ENCODE measurements around the gene LRCOL1.
A peak's percentile ranks its signal among the peaks of the same experiment; 100 is the strongest.

Gene LRCOL1

DNA sequence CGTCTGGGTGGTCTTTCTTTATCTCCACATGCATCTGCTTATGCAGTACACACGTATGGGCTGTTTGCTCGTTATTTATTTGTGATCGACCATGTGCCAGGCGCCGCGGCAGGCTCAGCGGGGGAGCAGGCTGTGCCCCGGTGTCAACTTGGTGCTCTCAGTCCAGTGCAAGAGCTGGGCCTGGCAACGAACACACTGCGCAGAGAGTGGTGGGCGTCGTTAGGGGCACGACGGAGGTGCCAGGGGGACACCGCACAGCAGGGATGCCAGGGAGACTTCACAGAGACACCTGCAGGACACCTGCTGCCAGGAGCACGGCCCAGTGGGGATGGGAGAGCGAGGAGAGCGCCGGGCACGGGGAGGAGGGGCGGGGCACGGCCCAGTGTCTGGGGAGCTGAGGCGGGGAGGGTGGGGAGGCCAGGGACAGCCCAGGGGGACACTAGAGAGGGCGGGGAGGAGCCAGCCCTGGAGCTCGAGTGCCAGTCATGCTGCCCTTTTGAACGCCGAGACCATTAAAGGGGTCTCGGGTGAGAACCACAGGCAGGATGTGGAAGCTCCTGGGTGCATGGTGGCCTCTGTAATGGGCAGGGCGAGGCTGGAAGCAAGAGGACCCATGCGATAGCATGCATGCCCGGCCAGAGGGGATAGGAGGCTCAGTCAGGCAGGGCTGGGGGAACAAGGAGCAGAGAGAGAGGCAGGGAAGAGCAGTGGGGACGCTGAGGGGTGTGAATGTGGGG lies 652 bp upstream of the LRCOL1 start:
- Histone ChIP-seq H3K4me1 (peaks cover 13 to 36% (median 26%) of the 10 kb centered on the region in 10 experiments), H4K20me1 (peaks cover 0 to 6% (median 0%) of the 10 kb centered on the region in 11 experiments; a peak in 1 of 22 replicates), H3K27ac (no peak overlapping the region), H3K27me3 (peaks cover 28 to 63% (median 47%) of the 10 kb centered on the region in 11 experiments), H3K9ac (0 out of 22 replicates have a peak overlapping the region, but pooled peaks of 1 of the 11 experiments have one; percentile 33), H3K4me3 (peak overlapping the region in 8 of 10 experiments; percentile 23 to 58 (median 38); a peak in 11 of 20 replicates), H3K9me3 (replicated peaks in 1 of 11) (peaks cover 14 to 17% (median 16%) of the 10 kb centered on the region in 11 experiments), H3K4me2 (peak overlapping the region; percentile 78 to 95 (median 84)), H3K36me3 (no peaks in the 10 kb centered on the region)
- no peak for TF ChIP-seq Cebpa-rat (IDR thresholded peaks at IDR 0.05)

DNA sequence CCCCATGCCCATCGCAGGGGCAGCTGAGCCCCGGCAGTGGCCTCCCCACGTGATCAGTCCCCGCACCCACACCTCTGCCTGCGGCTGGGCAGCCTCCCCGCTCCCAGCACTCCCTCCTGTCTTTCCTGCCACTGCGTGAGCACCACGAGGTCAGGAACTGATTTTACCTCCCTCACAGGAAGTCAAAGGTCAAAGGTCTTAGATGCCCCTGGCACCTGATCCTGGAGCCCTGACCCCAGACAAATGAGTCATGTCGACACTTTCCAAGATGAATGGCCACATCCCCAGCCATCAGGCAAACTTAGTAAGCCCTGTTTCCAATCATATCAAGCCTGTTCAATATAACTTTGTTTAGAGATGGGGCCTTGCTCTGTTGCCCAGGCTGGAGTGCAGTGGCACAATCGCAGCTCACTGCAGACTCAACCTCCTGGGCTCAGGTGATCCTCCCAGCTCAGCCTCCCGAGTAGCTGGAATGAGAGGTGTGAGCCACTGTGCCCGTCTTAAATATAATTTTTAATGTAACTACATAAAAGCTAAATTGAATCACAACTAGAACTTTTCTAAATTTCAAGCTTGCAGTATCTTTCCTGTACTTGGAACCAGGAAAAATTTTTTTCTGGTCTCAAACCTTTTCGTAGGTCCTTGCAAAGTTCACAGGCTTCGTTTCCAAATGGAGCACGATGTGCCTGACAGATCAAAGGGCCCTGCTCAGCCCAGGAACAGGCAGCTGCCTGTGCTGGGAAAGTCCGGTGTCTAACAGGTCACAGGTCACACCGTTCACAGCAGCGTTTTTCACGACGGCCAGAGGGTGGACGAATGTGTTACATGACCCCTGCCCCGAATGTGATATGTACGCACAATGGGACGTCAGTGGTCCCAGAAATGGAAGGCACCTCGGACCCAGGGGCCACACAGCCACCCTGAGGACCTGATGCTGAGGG lies 1.9 kb downstream of the LRCOL1 start:
- Histone ChIP-seq H3K36me3 (no peaks in the 10 kb centered on the region), H3K27me3 (peaks cover 53 to 81% (median 66%) of the 10 kb centered on the region in 11 experiments), H3K9me3 (replicated peaks in 1 of 11) (peaks cover 7 to 10% (median 8%) of the 10 kb centered on the region in 11 experiments; a peak in 16 of 22 replicates), H3K27ac (no peak overlapping the region), H3K4me1 (peaks cover 13 to 31% (median 25%) of the 10 kb centered on the region in 10 experiments), H3K4me3 (no peak overlapping the region), H4K20me1 (peaks cover 0 to 19% (median 0%) of the 10 kb centered on the region in 11 experiments; a peak in 2 of 22 replicates), H3K4me2 (peak overlapping the region in 7 of 11 experiments; percentile 5 to 85 (median 41); a peak in 5 of 22 replicates), H3K9ac (no peak overlapping the region)
- no peak for TF ChIP-seq Cebpa-rat (IDR thresholded peaks at IDR 0.05)

DNA sequence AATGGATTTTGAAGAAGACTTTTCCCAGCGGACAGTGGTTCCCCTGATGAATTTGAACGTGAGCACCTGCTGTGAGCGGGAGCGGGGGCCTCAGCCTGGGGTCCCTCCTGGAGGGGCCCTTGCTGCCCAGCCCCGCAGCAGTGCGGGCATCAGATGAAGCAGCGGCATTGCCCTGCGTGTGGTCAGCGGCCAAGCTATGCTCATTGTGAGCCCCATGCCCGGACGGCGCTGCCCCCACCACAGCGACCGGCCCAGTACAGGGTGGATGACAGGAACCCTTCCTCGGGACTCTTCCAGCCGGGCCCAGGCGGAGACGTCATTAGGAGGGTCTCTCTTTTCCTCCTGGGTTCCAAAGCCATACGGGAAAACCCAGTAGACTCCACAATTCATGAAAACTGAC lies 3.5 kb downstream of the LRCOL1 start:
- H3K9ac ChIP-seq = no peak overlapping the region
- H3K9me3 ChIP-seq (replicated peaks in 1 of 11) = peaks cover 7 to 8% (median 8%) of the 10 kb centered on the region in 11 experiments; a peak in 16 of 22 replicates
- H3K36me3 ChIP-seq = no peaks in the 10 kb centered on the region
- no peak overlapping the region for H3K4me3 ChIP-seq
- TF ChIP-seq Cebpa-rat (IDR thresholded peaks at IDR 0.05) = no peak
- H3K27me3 ChIP-seq = peaks cover 69 to 96% (median 82%) of the 10 kb centered on the region in 11 experiments
- H3K4me1 ChIP-seq = peaks cover 13 to 34% (median 24%) of the 10 kb centered on the region in 10 experiments
- H3K27ac ChIP-seq = no peak overlapping the region
- H4K20me1 ChIP-seq = peaks cover 0 to 19% (median 0%) of the 10 kb centered on the region in 11 experiments; a peak in 2 of 22 replicates
- H3K4me2 ChIP-seq = peak overlapping the region in 3 of 11 experiments; percentile 3 to 40 (median 20); a peak in 4 of 22 replicates

DNA sequence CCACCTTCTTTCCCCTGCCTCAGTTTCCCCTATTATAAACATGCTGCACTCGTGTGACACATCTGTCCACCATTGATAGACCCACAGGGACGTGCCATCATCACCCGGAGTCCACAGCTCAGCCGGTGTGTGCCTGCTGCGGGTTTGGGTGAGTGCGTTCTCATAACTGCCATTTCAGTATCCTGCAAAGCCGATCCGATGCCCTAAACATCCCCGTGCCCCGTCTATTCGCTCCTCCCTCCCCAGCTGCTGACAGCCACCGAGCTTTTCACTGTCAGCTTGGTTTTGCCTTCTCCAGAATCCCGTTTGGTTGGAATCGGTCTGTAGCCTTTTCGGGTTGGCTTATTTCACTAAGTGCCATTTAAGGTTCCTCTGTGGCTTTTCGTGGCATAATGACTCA lies 3.9 kb downstream of the LRCOL1 start:
- Histone ChIP-seq H3K9me3 (replicated peaks in 1 of 11) (peaks cover 2 to 4% (median 3%) of the 10 kb centered on the region in 11 experiments; a peak in 15 of 22 replicates), H3K27ac (no peak overlapping the region), H3K4me2 (peak overlapping the region in 3 of 11 experiments; percentile 3 to 40 (median 20); a peak in 3 of 22 replicates), H3K27me3 (peaks cover 72 to 96% (median 86%) of the 10 kb centered on the region in 11 experiments), H3K36me3 (no peaks in the 10 kb centered on the region), H3K9ac (no peak overlapping the region), H4K20me1 (peaks cover 0 to 19% (median 0%) of the 10 kb centered on the region in 11 experiments; a peak in 2 of 22 replicates), H3K4me1 (peaks cover 13 to 34% (median 24%) of the 10 kb centered on the region in 10 experiments), H3K4me3 (no peak overlapping the region)
- TF ChIP-seq Cebpa-rat (IDR thresholded peaks at IDR 0.05) = no peak

DNA sequence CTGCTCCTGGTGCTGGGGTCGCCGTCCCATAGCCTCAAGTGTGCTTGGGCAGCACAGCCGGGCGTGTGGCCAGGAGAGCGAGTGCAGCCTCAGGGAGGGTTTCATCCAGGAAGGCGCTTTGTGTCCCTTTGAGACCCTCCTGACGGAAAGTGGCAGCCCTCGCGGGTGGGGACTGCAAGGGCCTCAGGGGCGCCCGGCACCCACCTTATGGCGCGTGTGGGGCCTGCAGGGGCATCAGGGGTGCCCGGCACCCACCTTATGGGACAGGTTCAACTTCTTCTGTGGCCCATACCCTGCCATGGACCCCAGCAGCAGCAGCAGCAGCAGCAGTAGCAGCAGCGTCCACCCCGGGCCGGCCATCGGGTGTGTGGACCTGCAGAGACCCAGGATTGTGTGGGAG lies 4.5 kb downstream of the LRCOL1 start:
- Histone ChIP-seq H3K4me2 (no peak overlapping the region), H3K4me1 (peaks cover 14 to 39% (median 28%) of the 10 kb centered on the region in 10 experiments), H3K4me3 (no peak overlapping the region), H3K9me3 (replicated peaks in 1 of 11) (no peaks in the 10 kb centered on the region), H3K9ac (no peak overlapping the region), H3K36me3 (no peaks in the 10 kb centered on the region), H3K27me3 (peaks cover 72 to 98% (median 85%) of the 10 kb centered on the region in 11 experiments), H4K20me1 (peaks cover 0 to 19% (median 0%) of the 10 kb centered on the region in 11 experiments; a peak in 2 of 22 replicates), H3K27ac (no peak overlapping the region)
- no peak for TF ChIP-seq Cebpa-rat (IDR thresholded peaks at IDR 0.05)

DNA sequence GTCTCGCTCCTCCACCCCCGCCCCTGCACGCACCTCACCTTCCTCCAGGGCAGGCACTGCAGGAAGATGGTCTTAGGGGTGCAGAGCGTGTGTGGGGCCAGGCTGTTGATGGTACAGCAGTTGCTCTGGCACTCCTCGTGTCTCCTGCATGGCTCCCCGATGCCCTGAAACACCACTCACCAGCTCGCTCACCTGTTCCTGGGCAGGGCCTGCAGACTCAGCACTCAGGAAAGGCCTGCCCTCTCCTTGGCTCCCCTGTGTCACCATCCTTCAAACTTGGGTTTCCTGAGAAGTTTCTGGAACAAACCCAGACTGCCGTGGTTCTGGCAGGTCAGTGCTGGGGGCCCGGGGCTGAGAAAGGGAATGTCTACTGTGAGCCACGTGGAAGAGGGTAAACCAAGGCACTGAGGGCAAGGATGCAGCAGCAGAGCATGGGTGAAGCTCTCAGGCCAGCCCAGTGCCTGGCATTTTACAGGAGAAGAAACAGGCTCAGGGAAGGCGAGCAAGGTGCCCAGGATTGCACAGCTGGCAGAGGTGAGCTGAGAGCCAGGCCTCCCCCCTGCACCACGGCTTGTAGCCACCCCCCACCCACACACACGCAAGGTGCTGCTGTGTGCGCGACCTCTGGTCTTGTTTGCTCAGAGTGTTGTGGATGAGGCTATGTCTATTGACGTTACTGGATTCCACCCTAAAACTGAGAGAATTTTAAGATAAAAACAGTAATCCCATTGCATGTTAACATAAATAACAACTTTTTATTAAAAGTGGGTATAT lies 5.5 kb downstream of the LRCOL1 start:
- Histone ChIP-seq H3K4me2 (no peak overlapping the region), H3K36me3 (no peaks in the 10 kb centered on the region), H4K20me1 (peaks cover 0 to 19% (median 0%) of the 10 kb centered on the region in 11 experiments; a peak in 2 of 22 replicates), H3K4me1 (peaks cover 19 to 39% (median 28%) of the 10 kb centered on the region in 10 experiments), H3K4me3 (no peak overlapping the region), H3K9me3 (replicated peaks in 1 of 11) (no peaks in the 10 kb centered on the region), H3K27me3 (peaks cover 62 to 89% (median 75%) of the 10 kb centered on the region in 11 experiments), H3K9ac (no peak overlapping the region), H3K27ac (no peak overlapping the region)
- no peak for TF ChIP-seq Cebpa-rat (IDR thresholded peaks at IDR 0.05)

DNA sequence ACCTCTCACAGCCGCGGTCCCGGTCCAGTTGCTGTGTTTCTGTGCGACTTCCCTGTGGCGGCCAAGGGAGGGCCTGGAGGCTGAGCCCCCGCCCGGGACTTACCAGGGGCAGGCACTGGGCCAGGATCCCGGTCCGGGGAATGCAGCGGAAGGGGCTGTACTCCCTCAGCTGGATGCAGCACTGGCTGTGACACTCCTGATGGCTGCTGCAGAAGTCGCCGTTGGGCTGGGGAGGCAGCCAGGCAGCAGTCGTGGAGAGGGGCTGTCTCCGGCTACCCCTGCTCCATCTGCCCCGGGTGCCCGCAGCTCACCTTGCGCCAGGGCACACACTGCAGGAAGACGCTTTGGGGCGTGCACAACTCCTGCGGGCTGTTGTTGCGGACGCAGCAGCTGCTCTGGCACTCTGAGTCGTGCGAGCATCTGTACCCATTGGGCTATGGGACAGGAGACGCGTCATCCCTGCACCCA lies 6.2 kb downstream of the LRCOL1 start:
- no peaks in the 10 kb centered on the region for H3K9me3 ChIP-seq (replicated peaks in 1 of 11)
- peaks cover 23 to 41% (median 32%) of the 10 kb centered on the region in 10 experiments for H3K4me1 ChIP-seq
- H3K9ac ChIP-seq = no peak overlapping the region
- H3K4me2 ChIP-seq = no peak overlapping the region
- H3K36me3 ChIP-seq = no peaks in the 10 kb centered on the region
- no peak for TF ChIP-seq Cebpa-rat (IDR thresholded peaks at IDR 0.05)
- H3K27me3 ChIP-seq = peaks cover 58 to 83% (median 68%) of the 10 kb centered on the region in 11 experiments
- H3K27ac ChIP-seq = no peak overlapping the region
- H4K20me1 ChIP-seq = peaks cover 0 to 19% (median 0%) of the 10 kb centered on the region in 11 experiments; a peak in 2 of 22 replicates
- no peak overlapping the region for H3K4me3 ChIP-seq
